Smooth muscle cell (in vitro differentiated cells): ENCODE data around the gene TRIM59. TPM values are rescaled to one million over a fixed set of nuclear protein-coding genes. Genes with fewer than 3 reads are reported as not detected.
A peak's percentile ranks its signal among the peaks of the same experiment; 100 is the strongest.

Experiments used
- DNase-seq: peaks from one replicate; lab custom pipeline; 2025; ENCODE audit not compliant: unreplicated experiment; lab: John Stamatoyannopoulos, UW
- H2AFZ ChIP-seq: fragments of 200-600 bp; sonication (generic); 2 replicates; pipeline ENCODE4 v1.6.0; 2016; ENCODE audit warnings: antibody characterized with exemption, low read depth, mild to moderate bottlenecking
- H3F3A ChIP-seq: fragments of 200-600 bp; sonication (generic); 2 replicates; pipeline ENCODE4 v1.6.0; 2017; ENCODE audit warnings: antibody characterized with exemption, low read depth
- H3K27ac ChIP-seq: fragments of 200-600 bp; sonication (generic); 2 replicates; pipeline ENCODE4 v1.5.1; 2016; ENCODE audit warnings: low read depth, mild to moderate bottlenecking
- H3K27me3 ChIP-seq: fragments of 200-600 bp; sonication (generic); 2 replicates; pipeline ENCODE4 v1.6.1; 2016; ENCODE audit warnings: low read depth, mild to moderate bottlenecking
- H3K36me3 ChIP-seq: fragments of 200-600 bp; sonication (generic); 2 replicates; pipeline ENCODE4 v1.5.1; 2016; ENCODE audit warnings: low read depth
- H3K4me1 ChIP-seq: fragments of 200-600 bp; sonication (generic); 2 replicates; pipeline ENCODE4 v1.5.1; 2016; ENCODE audit warnings: low read depth
- H3K4me2 ChIP-seq: fragments of 200-600 bp; sonication (generic); 2 replicates; pipeline ENCODE4 v1.6.0; 2016; ENCODE audit warnings: mild to moderate bottlenecking
- H3K4me3 ChIP-seq: fragments of 200-600 bp; sonication (generic); 2 replicates; pipeline ENCODE4 v1.5.1; 2016; ENCODE audit warnings: mild to moderate bottlenecking
- H3K79me2 ChIP-seq: fragments of 200-600 bp; sonication (generic); 2 replicates; pipeline ENCODE4 v1.6.0; 2016; ENCODE audit warnings: low read depth, mild to moderate bottlenecking
- H3K9ac ChIP-seq: fragments of 200-600 bp; sonication (generic); 2 replicates; pipeline ENCODE4 v1.6.0; 2016; ENCODE audit warnings: low read depth
- H3K9me3 ChIP-seq: fragments of 200-600 bp; sonication (generic); replicated peaks from 2 replicates; pipeline ENCODE4 v1.5.1; 2016; ENCODE audit warnings: low read depth
- H4K20me1 ChIP-seq: fragments of 200-600 bp; sonication (generic); 2 replicates; pipeline ENCODE4 v1.6.0; 2016; ENCODE audit warnings: low read depth
- WGBS: methylation state at CpG from one replicate; pipeline ENCODE4 v1.1.7; 2016; ENCODE audit warnings: low lambda C conversion rate; 5-methylcytosine and 5-hydroxymethylcytosine counted together
- polyA plus RNA-seq: library from polyadenylated mRNA; unstranded; fragments of >200 nt; fragmentation: Nextera tagmentation; extraction: Ambion mirVana; gene quantifications from 2 replicates; pipeline ENCODE4 v1.2.1, GENCODE V29; 2016
- total RNA-seq: library from RNA; depleted of rRNA; stranded (reverse); fragments of >200 nt; gene quantifications from 2 replicates; pipeline ENCODE4 v1.2.3, GENCODE V29; 2014
- TF ChIP-seq, protein P1 (sequence below): fragments of 200-600 bp; sonication (generic); IDR thresholded peaks from 2 replicates; pipeline ENCODE4 v1.5.1; 2017; ENCODE audit warnings: borderline replicate concordance, mild to moderate bottlenecking, antibody characterized with exemption; ENCODE audit not compliant: insufficient read depth, poor library complexity, severe bottlenecking

The TRIM59 gene
- total and polyA plus RNA-seq, 2 experiments from 2014 or later = 8.9 to 19.0 TPM

DNA sequence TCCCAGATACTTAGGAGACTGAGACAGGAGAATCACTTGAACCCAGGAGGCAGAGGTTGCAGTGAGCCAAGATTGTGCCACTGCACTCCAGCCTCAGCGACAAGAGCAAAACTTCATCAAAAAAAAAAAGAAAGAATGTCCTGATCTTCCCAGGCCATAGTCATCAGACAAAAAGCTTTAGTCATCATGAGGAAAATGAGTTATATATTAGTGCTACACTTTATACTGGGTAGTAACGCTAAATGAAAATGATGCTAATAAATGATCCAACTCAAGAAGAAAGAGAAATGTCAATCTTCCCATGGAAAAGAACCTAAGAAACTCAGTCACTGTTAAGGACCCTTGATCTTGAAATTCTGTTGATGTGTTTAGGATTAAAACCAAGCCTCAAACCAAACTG, 26.3 kb upstream of the TRIM59 start:
- Histone ChIP-seq H3K9ac (no peak overlapping the region), H3K4me1 (no peaks in the 10 kb centered on the region), H3K27ac (no peak overlapping the region), H3K4me3 (no peak overlapping the region), H2AFZ (no peak overlapping the region), H3K36me3 (no peaks in the 10 kb centered on the region), H3K9me3 (no peaks in the 10 kb centered on the region), H3F3A (no peaks in the 10 kb centered on the region), H3K79me2 (no peaks in the 10 kb centered on the region), H3K27me3 (no peaks in the 10 kb centered on the region), H4K20me1 (no peaks in the 10 kb centered on the region), H3K4me2 (no peak overlapping the region)
- no peak for DNase-seq
- 95% methylated on average over 2 of the region's 2 CpGs for WGBS
- TF ChIP-seq, protein P1, sequence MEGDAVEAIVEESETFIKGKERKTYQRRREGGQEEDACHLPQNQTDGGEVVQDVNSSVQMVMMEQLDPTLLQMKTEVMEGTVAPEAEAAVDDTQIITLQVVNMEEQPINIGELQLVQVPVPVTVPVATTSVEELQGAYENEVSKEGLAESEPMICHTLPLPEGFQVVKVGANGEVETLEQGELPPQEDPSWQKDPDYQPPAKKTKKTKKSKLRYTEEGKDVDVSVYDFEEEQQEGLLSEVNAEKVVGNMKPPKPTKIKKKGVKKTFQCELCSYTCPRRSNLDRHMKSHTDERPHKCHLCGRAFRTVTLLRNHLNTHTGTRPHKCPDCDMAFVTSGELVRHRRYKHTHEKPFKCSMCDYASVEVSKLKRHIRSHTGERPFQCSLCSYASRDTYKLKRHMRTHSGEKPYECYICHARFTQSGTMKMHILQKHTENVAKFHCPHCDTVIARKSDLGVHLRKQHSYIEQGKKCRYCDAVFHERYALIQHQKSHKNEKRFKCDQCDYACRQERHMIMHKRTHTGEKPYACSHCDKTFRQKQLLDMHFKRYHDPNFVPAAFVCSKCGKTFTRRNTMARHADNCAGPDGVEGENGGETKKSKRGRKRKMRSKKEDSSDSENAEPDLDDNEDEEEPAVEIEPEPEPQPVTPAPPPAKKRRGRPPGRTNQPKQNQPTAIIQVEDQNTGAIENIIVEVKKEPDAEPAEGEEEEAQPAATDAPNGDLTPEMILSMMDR = no peak

DNA sequence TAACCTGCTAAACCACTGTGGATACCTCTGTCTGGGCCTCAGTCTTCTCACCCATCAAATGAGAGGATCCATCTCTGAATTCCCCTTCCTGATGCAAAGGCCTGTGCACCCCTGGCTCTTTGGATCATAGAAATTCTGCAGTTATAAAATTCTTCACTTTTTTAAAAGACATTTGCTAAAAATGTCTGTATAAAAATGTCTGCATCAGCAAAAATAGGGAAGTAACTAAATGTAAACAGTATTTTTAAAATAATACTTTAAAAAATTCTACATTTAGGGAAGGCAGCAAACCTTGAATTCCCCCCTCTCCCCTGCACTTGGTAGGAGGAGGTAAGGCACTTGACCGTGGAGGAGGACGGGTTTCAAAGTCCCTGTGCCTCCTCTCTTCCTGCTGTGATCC, 25.6 kb upstream of the TRIM59 start:
- TF ChIP-seq, protein P1 = no peak
- H4K20me1 ChIP-seq = no peaks in the 10 kb centered on the region
- H3K4me1 ChIP-seq = no peaks in the 10 kb centered on the region
- H2AFZ ChIP-seq = no peak overlapping the region
- H3K4me2 ChIP-seq = no peak overlapping the region
- DNase-seq = no peak
- no peak overlapping the region for H3K9ac ChIP-seq
- H3K27me3 ChIP-seq = no peaks in the 10 kb centered on the region
- 96% methylated on average over 2 of the region's 2 CpGs for WGBS
- no peaks in the 10 kb centered on the region for H3K79me2 ChIP-seq
- H3K4me3 ChIP-seq = no peak overlapping the region
- no peaks in the 10 kb centered on the region for H3K9me3 ChIP-seq
- H3K36me3 ChIP-seq = no peaks in the 10 kb centered on the region
- H3F3A ChIP-seq = no peaks in the 10 kb centered on the region
- H3K27ac ChIP-seq = no peak overlapping the region

DNA sequence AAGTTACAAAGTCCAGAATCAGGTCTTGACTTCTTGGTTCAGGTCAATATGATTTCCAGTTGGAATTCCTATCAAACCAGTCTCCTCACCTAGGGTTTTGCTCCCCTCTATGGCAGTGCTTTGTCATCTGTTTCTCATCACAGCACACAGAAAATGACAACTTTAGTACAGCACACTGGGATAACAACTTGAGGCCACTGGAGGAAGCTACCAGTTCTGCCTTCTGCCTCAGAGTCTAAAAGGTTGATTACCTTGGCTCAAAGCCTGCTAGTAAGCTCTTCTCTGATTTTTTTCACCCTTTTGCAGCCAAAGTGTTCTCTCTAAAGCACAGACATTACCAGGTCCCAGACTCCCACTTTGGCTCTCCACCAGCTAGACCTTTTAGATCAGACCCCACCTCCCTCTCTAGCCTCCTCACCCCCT, 24.8 kb upstream of the TRIM59 start:
- H3K79me2 ChIP-seq = no peaks in the 10 kb centered on the region
- H3K36me3 ChIP-seq = no peaks in the 10 kb centered on the region
- H3K9ac ChIP-seq = no peak overlapping the region
- no peak overlapping the region for H3K27ac ChIP-seq
- no peaks in the 10 kb centered on the region for H3F3A ChIP-seq
- no peak overlapping the region for H2AFZ ChIP-seq
- H3K9me3 ChIP-seq = no peaks in the 10 kb centered on the region
- H3K4me1 ChIP-seq = no peaks in the 10 kb centered on the region
- no peaks in the 10 kb centered on the region for H3K27me3 ChIP-seq
- TF ChIP-seq, protein P1 = no peak
- no peaks in the 10 kb centered on the region for H4K20me1 ChIP-seq
- DNase-seq = no peak
- peak overlapping the region; percentile 16 for H3K4me2 ChIP-seq
- no peak overlapping the region for H3K4me3 ChIP-seq

DNA sequence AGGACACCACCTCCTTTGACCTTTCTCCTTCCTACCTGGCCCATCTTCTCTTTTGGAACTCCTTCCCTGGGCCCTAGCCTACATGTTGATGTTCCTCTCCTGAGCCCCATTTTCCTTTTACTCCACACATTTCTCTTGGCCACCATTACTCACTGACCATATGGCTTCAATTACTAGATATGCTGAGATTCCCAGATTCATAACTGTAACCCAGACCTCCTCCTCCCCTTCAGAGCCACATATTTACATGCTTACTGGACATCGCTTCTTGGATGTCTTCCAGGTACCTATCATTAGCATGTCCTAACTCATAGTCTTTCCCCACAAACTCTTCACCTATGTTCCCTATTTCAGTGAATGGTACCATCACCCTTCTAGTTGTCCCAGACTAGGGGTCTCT, 24.4 kb upstream of the TRIM59 start:
- H3K4me2 ChIP-seq = peak overlapping the region; percentile 16

More for the DNA sequence above, 24.4 kb upstream of the TRIM59 start:
- Histone ChIP-seq H4K20me1 (no peaks in the 10 kb centered on the region), H3F3A (no peaks in the 10 kb centered on the region), H3K4me3 (no peak overlapping the region), H3K79me2 (no peaks in the 10 kb centered on the region), H3K27ac (no peak overlapping the region), H3K9me3 (no peaks in the 10 kb centered on the region), H2AFZ (no peak overlapping the region), H3K36me3 (no peaks in the 10 kb centered on the region), H3K27me3 (no peaks in the 10 kb centered on the region), H3K4me1 (no peaks in the 10 kb centered on the region), H3K9ac (no peak overlapping the region)
- no peak for DNase-seq
- WGBS = 76% methylated on average over 1 of the region's 1 CpG
- TF ChIP-seq, protein P1 = no peak
